Cerebellar nuclear complex (tissue), 1 donor: Measurements from ENCODE around the gene OASL.

Experiments
- DNase-seq, 2 experiments: peaks; one replicate each; lab custom pipeline; 2025; lab: John Stamatoyannopoulos, UW

OASL gene

DNA sequence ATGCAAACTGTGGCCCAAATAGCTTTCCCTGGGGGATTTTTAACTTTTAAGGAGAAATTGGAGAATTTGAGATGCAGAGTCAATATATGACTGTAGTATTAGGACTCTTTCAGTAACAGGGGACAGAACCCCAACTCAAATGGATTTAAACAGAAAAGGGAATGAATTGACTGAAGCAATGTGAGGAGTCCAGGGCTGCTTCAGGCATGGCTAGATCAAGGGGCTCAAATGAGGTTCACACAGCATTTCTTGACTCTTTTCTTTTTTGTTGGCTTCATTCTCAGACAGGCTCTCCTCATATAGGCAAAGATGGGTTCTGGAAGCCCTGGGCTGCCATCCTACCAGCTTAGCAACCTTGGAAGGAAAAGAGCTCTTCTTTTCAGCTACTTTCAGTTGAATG lies 47.1 kb downstream of the OASL start:
- no peak for DNase-seq

- no peak for DNase-seq
Measured at GRCh38 chr12:120990487-120991055, 48.5 kb downstream of the OASL start.

DNA sequence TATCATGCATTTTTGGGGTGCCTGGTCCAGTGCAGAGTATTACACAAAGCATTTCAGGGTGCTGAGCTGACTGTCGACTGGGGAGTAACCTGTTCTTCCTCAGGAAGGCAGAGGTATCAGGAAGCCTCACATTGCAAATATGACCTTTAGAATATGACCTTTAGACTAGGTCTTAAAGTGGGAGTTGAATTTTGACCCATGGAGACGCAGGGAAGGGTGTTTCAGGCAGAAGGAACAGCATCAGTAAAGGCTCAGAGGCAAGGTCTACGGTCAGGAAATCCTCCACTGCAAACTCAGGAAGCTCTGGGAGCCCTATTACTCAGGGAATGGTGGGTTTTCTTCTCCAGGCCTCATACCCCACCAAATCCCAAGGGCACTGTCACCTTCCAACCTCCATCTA lies 49.4 kb downstream of the OASL start:
- DNase-seq, result no peak

GRCh38 chr12:120988658-120989057 lies 50.4 kb downstream of the OASL start:
- DNase-seq, result no peak

DNA sequence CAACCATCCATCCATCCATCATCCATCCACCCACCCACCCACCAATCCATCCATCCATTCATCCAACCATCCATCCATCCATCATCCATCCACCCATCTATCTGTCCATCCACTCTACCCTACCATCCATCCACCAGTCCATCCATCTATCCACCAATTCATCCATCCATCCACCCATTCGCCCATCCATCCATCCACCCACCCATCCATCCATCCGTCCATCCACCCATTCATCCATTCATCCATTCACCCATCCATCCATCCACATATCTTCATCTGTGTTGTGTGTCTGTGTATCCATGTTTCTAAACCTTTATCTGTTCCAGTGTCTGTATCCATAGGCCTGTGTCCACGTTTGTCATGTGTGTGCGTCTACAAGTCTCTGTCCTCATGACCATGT lies 50.8 kb downstream of the OASL start:
- no peak for DNase-seq

DNA sequence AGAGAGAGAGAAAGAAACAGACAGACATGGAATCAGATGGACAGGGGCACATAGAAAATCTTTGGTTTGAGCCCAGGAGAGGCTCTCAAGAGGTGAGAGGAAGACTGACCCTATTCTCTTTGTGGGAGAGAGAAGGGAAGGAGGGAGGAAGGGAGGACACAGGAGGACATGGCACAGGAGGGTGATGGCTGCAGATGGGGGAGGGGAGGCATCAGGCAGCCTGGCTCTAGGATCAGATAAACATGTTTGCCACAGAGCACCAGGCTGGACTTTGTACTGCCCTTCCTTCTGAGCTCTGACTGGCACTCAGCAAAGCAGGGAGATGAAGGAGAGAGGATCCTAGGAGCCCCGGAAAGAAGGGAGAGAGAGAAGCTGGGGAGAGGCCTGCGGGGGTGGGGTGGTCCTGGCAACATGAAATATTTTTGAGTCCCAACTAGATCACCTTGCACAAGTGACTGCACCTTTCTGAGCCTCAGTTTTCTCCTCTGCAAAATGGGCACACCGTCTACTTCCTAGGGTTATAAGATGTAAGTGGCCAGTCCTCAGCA lies 54.6 kb downstream of the OASL start:
- no peak for DNase-seq

DNA sequence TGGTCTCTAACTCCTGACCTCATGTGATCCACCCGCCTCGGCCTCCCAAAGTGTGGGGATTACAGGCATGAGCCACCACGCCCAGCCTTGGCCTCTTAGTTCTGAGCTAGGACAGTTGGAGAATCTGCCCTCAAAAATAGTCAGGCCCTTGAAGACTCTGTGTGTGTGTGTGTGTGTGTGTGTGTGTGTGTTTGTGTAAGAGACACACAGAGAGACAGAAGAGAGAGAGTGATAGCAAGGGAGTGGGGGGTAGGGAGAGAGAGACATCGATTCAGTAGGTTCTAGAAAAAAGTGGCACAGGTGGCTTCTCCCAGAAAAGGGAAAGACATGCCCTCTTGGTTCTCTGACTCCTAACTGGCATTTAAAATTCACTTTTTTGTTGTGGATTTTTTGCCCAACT lies 55.3 kb downstream of the OASL start:
- no peak for DNase-seq

- DNase-seq, result no peak
Measured at GRCh38 chr12:120982659-120983058, 56.4 kb downstream of the OASL start.

DNA sequence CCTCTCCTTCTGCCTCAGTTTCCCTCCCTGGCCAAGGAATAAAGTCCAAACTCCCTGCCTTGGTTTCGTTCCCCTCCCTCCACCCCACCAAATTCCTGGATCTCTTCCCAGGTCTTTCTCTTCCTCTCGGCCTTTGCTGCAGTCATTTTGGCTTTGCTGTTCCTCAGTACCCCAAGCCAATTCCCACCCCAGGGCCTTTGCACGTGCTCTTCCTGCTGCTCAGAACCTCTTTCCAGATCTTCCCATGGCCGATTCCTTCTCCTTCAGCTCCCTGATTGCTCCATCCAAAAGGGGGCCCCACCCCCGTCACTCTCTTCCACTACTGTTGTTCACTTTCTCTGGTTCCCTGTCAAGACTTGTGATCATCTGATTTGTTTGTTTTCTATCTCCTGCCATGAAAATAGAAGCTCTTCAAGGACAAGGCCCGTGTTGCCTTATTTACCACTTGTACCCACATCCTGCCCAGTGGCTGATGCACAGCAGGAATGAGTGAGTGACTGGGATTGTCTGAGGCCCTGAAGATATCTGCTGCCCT lies 57.6 kb downstream of the OASL start:
- DNase-seq, result no peak

GRCh38 chr12:120980800-120981368 lies 58.2 kb downstream of the OASL start:
- no peak for DNase-seq

GRCh38 chr12:120979862-120980696 lies 59.0 kb downstream of the OASL start:
- DNase-seq, result no peak

DNA sequence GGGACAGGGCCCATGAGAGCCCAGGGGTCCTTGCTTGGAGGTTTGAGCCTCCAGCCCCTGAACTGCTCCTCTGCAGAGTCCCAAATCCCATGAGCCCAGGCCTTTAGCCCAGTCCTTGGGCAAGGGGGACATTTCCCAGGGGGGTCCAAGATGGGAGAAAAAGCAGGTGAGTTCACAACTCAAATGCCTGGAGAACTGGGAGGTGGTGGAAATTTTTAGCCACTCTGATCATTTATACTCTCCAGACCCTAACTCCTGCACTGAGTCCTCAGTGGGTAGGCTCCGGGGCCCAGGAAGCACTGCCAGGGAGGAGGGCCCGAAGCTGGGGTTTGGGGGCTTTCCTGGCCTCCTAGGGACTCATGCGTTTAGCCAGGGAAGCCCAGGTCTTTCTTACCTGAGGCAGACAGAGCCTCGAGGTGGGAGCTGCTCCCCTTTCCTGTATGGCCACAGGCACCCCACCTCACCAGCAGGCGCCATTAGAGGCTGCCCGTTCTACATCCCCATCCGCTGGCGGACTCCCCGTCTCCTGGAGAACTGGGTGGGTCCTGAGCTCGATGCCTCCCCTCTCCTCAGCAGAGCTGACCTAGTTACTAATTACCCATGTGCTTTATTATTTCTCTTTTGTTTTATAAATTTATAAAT lies 59.7 kb downstream of the OASL start:
- no peak for DNase-seq

GRCh38 chr12:120978296-120979219 lies 60.5 kb downstream of the OASL start, which contains the start of gene HNF1A:
Gene HNF1A (plus strand): TSS chr12:120978543. CDS start chr12:120978769, 226 bp downstream.
- DNase-seq, result no peak

DNA sequence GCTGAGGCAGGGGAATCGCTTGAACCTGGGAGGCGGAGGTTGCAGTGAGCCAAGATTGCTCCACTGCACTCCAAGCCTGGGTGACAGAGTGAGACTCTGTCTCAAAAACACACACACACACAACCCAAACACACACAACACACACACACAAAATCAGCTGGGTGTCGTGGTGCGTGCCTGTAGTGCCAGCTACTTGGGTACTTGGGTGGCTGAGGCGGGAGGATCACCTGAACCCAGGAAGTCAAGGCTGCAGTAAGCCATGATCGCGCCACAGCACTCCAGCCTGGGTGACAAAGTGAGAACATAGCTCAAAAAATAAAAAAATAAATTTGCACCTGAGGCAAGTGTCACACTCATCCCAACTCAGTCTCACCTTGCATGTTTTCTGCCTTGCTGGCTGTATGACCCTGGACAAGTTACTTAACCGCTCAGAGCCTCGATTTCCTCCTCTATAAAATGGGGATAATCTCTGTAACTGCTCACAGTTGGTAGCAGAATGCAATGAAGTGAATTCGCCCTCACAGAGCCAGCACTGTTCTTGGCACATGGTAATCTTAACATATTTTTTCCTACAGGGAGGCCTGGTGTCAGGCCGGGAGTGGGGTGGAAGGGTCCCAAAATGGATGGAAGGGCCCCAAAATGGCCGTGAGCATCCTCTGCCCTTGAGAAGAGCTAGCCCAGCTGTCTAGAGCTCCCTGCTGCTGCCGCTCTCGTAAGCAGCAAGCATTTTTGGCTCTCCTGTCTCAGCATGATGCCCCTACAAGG lies 61.3 kb downstream of the OASL start:
- no peak for DNase-seq

DNA sequence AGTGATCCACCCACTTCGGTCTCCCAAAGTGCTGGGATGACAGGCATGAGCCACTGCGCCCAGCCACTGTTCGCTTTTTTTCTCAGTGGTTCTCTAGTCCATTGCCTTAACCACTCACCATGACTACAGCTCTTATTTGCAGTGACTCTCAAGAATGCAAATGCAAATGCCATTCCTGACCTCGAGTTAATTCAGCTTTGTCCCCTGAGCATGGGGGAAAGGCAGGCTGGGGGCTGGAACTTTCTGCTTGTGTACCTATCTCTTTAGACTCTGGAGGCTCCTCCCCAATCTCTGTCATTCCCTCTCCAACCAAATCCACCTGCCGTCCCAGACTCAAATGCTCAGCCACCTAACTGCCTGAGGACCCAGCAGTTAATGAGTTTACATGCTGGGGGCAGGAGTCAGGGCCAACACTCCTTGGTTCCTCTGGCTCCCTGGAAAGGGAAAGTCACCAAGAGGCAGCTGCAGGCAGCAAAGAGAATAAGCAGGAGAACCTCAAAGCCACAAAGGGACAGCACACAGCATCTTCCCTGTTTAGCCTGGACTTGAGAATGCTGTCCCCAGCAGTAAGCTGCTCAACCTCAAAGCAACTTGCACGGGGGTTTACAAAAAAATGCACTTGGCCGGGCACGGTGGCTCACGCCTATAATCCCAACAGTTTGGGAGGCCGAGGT lies 66.0 kb downstream of the OASL start:
- no peak for DNase-seq

DNA sequence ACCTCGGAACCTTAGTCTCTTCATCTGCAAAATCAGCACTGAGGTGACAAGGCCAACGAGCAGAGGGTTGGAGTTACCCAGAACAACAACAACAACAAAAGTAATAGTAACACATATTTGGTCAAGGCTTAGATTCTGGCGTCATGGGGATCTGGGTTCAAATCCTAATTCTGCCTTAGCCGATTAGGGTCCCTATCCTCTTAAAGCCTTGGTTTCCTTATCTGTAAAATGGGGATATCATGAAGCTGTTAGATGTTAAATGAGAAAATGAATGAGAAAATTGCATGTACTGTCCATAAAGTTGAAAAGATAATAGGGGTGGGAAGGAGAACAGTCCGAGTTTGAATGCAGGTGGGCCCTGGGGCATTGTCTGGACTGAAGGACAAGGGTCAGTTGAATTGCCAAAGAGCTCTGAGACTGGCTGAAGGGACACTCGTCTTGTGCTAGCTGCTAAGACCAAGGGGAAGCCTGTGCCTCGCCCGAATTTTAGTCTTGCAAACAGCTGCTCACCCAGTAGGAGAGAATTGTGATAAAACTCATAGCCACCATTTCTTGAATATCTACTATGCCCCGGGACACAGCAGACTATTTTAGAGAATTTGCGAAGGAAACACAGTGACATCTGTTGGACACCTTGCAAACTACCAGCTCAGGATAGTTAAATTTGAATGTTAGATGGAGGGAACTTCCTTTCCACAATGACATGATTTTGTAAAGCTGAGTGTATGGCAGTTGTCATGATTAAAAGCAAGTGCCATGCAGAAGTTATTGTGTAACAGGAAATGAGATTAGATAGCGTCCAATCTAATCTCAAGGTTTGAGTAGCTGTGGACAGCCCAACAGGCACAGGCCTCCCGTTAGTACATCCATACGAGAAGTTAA lies 67.5 kb downstream of the OASL start:
- DNase-seq, result peak in 1 of 2 experiments; percentile 17

DNA sequence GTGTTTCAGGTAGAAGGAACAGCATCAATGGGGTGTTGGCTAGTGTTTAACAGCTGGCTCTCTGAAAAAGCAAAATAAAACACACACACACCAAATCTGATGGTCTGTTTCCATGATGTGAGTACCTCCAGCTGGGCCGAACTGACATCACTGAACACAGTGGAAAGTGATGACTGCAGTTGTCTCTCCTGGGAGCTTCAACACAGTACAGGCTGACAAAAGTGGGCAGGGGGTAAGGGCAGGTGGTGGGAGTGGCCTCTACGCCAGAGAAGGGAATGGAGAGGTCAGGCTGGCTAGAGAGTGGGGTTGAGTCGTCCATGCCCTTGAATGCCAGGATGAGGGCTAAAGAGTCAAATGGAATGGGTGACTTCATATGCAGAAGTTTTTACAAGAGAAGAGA lies 68.7 kb downstream of the OASL start:
- no peak for DNase-seq
